Measurements from ENCODE around the gene SEMA6C.

- TF ChIP-seq ZNF8 (CRISPR knock-in tag; IDR thresholded peaks at IDR 0.05) (no peak), PATZ1 (CRISPR knock-in tag; IDR thresholded peaks at IDR 0.05; ENCODE audit: borderline replicate concordance) (no peak), CSDC2 (CRISPR knock-in tag; IDR thresholded peaks at IDR 0.05) (no peak), RARB (CRISPR knock-in tag; IDR thresholded peaks at IDR 0.05) (no peak), POU6F1 (CRISPR knock-in tag; IDR thresholded peaks at IDR 0.05; ENCODE audit: borderline replicate concordance, low read depth) (no peak), PPARA (CRISPR knock-in tag; IDR thresholded peaks at IDR 0.05; ENCODE audit: borderline replicate concordance) (no peak), ZFP3 (CRISPR knock-in tag; IDR thresholded peaks at IDR 0.05) (no peak), ZNF565 (CRISPR knock-in tag; conservative IDR thresholded peaks at IDR 0.05; ENCODE audit: low read depth) (no peak), TOX (CRISPR knock-in tag; IDR thresholded peaks at IDR 0.05; ENCODE audit: borderline replicate concordance) (no peak), ESRRG (CRISPR knock-in tag; IDR thresholded peaks at IDR 0.05) (no peak), CSRNP3 (CRISPR knock-in tag; IDR thresholded peaks at IDR 0.05) (no peak)
Measured at GRCh38 chr1:151113877-151114276, 32.6 kb downstream of the SEMA6C start.

All from SK-N-SH treated with all-trans-retinoic acid at 6 μM for 48 hours (cell line).